ENCODE data around the gene HBG2.
A peak's percentile ranks its signal among the peaks of the same experiment; 100 is the strongest.

HBG2 gene

DNA sequence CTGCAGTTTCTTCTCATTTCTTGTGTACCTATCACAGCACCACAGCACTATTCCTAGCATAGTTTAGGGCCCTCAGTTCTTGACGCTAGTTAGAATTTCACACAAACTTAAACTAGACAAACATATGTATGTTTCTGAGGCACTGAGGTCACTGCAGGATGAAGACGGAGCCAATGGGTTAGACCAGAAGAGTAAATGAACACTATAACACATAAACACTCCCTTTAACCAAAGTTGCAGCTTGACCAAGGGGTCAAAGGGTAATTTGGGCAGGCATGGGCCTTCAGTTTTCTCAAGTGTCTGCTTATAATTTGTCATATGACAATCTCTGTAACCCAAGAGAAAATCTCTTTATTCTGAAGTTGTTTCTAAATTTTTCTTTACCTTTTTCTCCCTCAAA is 28.0 kb upstream of the HBG2 start:
- no peak overlapping the region for H3K4me3 ChIP-seq (ENCODE audit: control insufficient read depth, low read depth, low read length)
- DNase-seq (ENCODE audit: low read depth) = no peak
- TF ChIP-seq, protein P1, sequence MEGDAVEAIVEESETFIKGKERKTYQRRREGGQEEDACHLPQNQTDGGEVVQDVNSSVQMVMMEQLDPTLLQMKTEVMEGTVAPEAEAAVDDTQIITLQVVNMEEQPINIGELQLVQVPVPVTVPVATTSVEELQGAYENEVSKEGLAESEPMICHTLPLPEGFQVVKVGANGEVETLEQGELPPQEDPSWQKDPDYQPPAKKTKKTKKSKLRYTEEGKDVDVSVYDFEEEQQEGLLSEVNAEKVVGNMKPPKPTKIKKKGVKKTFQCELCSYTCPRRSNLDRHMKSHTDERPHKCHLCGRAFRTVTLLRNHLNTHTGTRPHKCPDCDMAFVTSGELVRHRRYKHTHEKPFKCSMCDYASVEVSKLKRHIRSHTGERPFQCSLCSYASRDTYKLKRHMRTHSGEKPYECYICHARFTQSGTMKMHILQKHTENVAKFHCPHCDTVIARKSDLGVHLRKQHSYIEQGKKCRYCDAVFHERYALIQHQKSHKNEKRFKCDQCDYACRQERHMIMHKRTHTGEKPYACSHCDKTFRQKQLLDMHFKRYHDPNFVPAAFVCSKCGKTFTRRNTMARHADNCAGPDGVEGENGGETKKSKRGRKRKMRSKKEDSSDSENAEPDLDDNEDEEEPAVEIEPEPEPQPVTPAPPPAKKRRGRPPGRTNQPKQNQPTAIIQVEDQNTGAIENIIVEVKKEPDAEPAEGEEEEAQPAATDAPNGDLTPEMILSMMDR (IDR thresholded peaks at IDR 0.05; ENCODE audit: control insufficient read depth, insufficient read depth, low read depth, low read length, missing control alignments) = no peak

DNA sequence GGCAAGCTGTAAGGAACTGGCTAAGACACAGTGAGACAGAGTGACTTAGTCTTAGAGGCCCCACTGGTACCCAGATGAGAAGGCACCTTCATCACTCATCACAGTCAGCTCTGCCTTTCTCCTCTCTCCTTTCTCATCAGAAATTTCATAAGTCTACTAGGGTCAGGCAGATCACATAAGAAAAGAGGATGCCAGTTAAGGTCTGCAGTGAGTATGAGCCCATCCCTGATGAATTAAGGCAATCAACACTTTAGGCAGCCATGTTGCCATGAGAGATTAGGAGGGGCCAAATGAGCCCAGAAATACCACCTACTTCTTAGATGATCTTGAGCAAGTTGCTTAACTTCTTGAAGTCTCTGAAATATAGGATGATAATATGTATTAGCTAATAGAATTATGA is 27.0 kb upstream of the HBG2 start:
- no peak for DNase-seq (ENCODE audit: low read depth)
- TF ChIP-seq, protein P1 (IDR thresholded peaks at IDR 0.05; ENCODE audit: control insufficient read depth, insufficient read depth, low read depth, low read length, missing control alignments) = no peak
- no peak overlapping the region for H3K4me3 ChIP-seq (ENCODE audit: control insufficient read depth, low read depth, low read length)

DNA sequence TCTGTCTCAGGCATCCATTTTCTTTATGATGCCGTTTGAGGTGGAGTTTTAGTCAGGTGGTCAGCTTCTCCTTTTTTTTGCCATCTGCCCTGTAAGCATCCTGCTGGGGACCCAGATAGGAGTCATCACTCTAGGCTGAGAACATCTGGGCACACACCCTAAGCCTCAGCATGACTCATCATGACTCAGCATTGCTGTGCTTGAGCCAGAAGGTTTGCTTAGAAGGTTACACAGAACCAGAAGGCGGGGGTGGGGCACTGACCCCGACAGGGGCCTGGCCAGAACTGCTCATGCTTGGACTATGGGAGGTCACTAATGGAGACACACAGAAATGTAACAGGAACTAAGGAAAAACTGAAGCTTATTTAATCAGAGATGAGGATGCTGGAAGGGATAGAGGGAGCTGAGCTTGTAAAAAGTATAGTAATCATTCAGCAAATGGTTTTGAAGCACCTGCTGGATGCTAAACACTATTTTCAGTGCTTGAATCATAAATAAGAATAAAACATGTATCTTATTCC is 26.1 kb upstream of the HBG2 start:
- H3K4me3 ChIP-seq (ENCODE audit: control insufficient read depth, low read depth, low read length) = no peak overlapping the region
- DNase-seq (ENCODE audit: low read depth) = peak; percentile 94

DNA sequence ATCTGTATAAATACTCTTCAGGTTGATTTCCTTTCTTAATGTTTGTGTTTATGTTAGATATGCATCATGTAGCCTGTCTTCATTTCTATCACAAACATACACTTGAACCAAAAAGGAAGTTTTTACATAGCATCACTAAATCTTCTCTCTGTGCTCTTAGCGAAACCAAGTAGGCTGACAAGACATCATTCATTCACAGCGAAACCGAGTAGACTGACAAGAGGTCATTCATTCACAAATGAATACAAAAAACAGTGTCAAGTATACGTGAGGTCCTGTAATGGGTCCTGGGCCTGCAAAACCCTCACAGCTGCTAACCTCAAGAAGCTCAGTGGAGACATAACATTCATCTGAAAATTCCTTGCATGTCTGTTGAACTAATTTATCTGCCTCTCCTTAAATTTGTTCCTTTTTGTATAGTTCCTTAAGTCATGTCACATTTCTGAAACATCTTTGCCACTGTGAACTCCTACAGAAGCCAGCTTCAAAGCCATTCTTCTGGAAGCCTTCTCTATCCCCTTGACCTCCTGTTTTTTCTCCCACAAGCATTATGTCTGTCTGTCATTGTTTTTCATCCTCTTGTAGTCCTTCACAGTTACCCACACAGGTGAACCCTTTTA is 25.0 kb upstream of the HBG2 start:
- TF ChIP-seq, protein P1 (IDR thresholded peaks at IDR 0.05; ENCODE audit: control insufficient read depth, insufficient read depth, low read depth, low read length, missing control alignments) = no peak
- no peak overlapping the region for H3K4me3 ChIP-seq (ENCODE audit: control insufficient read depth, low read depth, low read length)
- no peak for DNase-seq (ENCODE audit: low read depth)

More for the DNA sequence above, 26.1 kb upstream of the HBG2 start:
- TF ChIP-seq, protein P1 (IDR thresholded peaks at IDR 0.05; ENCODE audit: control insufficient read depth, insufficient read depth, low read depth, low read length, missing control alignments) = no peak

DNA sequence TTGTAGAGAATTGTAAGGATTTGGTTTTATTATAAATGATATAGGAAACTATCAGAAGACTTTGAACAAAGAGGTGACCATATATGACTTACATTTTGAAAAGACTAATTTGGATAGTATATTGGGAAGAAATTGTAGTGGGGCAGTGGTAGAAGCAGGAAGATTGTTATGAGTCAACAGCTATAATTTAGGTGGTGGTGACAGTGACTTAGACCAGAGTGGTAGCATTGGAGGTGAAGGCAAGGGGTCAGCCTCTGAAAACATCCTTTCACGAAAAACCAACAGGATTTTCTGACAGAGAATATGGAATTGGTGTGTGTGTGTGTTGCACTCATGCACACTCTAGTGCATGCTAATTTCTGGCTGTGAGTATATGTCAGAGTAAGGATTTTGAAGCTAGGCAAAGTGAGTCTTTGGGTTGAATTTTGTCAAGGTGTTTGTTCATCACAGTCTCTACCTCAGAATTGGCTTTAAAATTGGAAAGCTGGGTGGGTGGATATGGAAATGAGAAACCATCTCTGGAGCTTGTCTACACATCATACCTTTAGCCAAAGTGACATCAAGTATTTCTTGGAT is 23.3 kb upstream of the HBG2 start:
- TF ChIP-seq, protein P1 (IDR thresholded peaks at IDR 0.05; ENCODE audit: control insufficient read depth, insufficient read depth, low read depth, low read length, missing control alignments) = no peak
- DNase-seq (ENCODE audit: low read depth) = no peak
- H3K4me3 ChIP-seq (ENCODE audit: control insufficient read depth, low read depth, low read length) = no peak overlapping the region

DNA sequence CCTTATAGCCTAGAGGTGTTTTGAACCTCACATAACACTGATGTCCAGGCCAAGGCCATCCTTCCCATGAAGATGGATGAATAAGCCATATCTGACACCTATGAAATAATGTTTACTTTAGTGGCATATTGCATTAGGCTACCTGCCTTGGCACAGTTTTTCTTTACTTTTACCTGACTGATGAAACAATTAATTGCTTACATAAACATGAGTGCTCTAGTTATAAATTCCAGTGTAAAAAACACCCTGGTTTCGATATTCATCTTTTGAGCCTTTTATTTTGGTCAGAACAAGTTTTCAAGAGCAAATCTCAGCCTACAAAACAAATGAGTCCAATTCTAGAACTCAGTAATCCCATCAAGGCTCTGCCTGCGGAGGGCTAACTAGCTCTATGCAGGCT is 22.1 kb upstream of the HBG2 start:
- no peak for DNase-seq (ENCODE audit: low read depth)
- TF ChIP-seq, protein P1 (IDR thresholded peaks at IDR 0.05; ENCODE audit: control insufficient read depth, insufficient read depth, low read depth, low read length, missing control alignments) = no peak
- no peak overlapping the region for H3K4me3 ChIP-seq (ENCODE audit: control insufficient read depth, low read depth, low read length)
